Ramos (cell line): ENCODE data around the gene TMEM213.

ENCODE experiments used
- in situ Hi-C: fragments of 300-500 bp; cut with MboI; formaldehyde crosslinking; loops from one replicate; pipeline ENCODE4 v1.14.3; 2022; ENCODE audit warnings: low sequenced_read_pairs; ENCODE audit not compliant: unreplicated experiment

TMEM213 gene

GRCh38 chr7:138835087-138835486, 37.3 kb downstream of the TMEM213 start:
- in situ Hi-C loops: no loop called here

DNA sequence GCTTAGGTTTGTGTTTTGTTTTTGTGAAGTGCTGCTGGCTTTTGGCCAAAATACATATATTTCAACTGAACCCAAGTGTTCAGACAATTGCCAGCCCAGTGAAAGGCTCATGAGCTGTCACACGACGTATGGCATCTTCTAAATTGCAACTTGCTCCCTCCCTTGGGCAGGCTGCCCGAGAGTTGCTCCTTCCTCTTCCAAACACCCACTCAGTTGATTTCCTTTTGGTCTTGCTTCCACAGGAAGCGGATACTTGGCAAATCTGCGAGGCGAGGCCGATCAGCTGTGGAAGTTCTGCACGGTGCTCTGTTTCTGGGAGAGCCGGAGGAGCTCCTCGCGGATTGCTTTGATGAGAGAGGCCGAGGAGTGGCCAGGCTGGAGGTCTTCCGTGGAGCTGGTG, 39.8 kb downstream of the TMEM213 start:
- in situ Hi-C loops: no loop called here

- in situ Hi-C loops: no loop called here
Observed at GRCh38 chr7:138838166-138838565, 40.4 kb downstream of the TMEM213 start.

DNA sequence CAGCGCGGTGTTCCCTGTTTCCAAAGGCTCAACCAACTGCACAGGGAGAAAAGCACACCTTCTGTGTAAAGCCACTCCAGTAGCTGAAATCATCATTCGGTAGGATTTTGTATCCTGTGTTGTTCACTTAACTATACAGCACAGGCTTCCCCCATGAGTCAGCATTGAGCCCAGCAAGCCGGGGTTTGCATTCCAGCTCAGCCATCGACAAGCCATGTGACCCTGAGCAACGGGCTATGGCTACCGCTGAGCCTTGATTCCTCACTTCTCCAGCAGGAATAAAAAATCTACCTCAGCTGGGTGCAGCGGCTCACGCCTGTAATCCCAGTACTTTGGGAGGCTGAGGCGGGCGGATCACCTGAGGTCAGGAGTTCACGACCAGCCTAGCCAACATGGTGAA, 44.3 kb downstream of the TMEM213 start:
- in situ Hi-C loops: no loop called here

GRCh38 chr7:138843632-138844580, 46.1 kb downstream of the TMEM213 start:
- in situ Hi-C loops: no loop called here

DNA sequence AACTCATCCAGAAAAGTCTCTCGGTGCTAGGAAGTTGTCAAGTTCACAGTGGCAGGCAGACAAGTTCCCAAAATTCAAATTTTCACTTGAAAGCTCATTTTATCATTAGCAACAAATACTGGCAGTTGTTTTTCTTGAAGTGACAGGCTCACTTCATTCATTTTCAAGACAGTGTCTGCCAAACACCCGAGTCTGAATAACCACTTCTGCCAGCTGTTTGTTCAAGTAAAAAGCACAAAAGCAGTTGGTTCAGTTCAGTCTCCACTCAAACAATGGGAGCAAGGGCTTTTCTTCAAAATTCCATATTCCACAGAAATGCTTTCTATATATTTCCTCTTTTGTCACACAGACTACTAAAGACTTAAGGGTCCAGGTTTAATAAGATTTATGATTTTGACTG, 47.9 kb downstream of the TMEM213 start:
- in situ Hi-C loops: no loop called here

DNA sequence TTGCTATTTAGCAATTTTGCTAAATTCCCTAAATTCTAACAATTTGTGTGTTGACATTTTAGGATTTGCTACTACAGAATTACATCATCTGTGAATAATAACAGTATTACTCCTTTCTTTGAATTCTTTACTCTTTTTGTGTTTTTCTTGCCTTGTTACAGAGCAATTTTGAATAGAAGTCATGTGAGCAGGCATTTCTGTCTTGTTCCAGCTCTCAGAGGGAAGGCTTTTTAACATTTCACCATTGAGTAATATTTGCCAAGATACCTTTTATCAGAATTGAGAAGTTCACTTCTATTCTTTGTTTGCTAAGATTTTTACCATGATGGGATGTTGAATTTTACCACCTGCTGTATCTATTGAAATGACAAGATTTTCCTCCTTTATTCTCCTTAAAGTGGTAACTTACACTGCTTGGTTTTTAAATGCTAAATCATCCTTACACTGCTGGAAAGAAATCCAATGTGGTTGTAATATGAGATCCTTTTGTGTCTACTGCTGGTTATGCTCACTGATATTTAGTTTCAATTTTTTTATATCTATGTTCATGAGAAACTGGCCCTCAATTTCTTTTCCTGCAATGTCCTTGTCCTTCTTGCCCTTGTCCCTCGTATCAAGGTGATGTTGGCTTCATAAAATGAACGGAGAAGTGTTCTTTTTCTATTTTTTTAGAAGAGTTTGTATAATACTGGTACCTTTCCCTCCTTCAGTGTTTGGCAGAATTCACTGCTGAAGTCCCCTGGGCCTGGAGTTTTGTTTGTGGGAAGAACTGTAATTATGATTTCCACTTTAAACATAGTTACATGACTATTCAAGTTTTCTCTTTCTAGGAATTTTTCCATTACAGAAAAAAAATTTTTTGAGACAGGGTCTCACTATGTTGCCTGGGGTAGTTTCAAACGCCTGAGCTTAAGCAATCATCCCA, 50.5 kb downstream of the TMEM213 start:
- in situ Hi-C loops: no loop called here

- in situ Hi-C loops: no loop called here
Observed at GRCh38 chr7:138849701-138850100, 51.9 kb downstream of the TMEM213 start.

DNA sequence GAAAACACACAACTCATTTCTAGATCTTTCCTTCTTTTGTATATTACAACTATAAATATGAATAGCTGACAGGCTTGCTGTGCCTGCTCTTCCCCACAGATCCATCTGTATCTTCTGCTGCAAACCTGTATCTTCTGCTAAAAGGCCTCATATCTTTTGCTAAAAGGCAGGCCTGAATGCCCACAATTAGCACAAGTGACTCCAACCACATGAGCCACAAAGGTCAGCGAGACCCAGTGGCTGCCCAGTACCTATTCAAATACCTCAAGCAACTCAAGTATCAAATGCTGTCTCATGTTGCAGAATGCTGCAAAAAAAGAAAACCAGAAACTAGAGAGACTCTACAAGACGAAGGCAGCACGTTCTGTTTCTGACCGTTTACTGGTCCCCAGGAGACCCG, 54.7 kb downstream of the TMEM213 start:
- in situ Hi-C loops: no loop called here

GRCh38 chr7:138853448-138853847, 55.7 kb downstream of the TMEM213 start:
- in situ Hi-C loops: no loop called here

DNA sequence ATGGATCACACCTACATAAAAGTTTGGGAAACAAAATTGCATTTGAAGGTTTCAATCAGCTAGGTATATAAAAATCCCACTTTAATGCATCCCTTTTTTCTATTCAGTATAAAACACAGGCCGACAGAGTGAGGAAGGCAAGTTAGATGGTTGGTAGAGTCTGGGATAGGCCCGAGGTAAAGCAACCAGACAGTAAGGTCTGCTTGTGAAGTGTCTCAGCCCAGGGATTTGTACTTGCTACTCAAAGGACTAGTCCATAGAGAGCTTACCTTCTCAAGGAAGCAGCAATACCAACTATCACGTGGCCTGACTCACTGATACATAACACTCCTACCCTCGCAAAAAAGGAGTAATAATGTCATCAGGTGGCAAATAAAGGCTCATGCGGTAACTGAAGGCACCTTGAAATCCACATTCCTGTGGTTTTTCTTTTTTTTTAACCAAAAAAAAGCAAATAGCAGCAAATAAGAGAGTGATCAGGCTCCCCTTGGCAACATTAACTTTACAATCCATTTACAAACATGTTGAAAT, 56.4 kb downstream of the TMEM213 start:
- in situ Hi-C loops: no loop called here

DNA sequence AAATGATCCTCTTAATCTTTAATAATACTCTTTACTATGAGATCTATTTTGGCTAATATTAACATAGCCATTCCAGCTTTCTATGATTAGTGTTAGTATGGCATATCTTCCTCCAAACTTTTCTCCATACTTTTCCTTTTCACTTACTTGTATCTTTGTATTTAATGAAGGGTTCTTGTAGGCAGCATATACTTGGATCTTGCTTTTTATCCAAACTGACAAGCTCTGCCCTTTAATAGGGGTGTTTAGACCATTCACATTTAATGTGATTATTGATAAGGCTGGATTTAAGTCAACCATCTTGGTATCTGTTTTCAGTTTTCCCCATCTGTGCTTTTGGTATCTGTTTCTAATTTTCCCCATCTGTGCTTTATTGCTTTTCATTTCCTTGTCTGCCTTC, 59.9 kb downstream of the TMEM213 start:
- in situ Hi-C loops: no loop called here

DNA sequence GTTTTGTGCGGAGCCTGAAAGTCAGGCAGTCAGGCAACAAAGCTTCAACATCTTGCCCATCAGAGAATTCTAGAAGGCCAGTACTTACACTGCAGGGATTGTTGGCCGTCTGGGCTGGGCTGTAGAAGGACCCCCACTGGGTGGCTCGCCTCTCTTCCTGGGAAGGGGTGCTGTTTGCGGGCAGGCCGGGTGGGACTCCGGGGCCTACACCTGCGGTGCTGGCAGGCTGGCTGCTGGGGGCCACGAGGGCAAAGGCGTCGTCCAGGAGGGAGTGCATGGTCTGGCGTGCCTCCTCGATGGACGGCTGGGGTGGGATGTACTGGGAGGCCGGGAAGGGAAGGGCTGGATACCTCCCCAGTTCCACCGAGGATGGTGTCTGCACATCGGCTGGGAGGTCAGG, 63.3 kb downstream of the TMEM213 start:
- in situ Hi-C loops: no loop called here

DNA sequence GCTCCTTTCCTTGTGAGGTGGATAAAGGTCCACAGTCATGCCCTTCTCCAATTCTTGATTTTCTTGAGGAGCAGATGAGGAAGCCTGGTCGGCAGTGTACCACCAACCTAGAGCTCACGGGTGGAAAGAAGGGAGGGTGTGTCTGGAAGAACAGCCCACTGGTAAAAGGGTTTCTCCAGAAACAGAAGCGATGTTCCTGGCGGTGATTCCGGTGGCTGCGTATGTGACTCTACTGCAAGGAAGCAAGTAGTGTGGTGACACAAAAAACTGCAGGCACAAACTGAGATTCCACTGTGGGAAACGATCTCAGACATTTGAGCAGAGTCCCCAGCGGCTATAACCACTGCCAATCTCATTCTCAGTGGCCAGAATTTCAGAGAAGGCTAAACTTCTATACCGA, 66.1 kb downstream of the TMEM213 start:
- in situ Hi-C loops: no loop called here

DNA sequence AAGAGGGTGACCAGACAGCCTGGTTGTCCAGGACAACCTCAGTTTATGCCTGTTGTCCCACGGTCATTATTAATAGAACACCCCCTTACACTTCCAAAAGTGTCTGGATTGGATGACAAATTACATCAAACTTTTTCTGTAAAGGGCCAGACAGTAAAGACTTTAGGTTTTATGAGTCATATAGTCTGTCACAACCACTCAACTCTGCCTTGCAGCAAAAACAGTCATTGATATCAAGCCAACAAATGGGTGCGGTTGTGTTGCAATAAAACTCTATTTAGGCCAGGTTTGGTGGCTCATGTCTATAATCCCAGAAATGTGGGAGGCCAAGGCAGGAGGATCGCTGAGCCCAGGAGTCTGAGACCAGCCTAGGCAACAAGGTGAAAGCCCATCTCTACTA, 66.9 kb downstream of the TMEM213 start:
- in situ Hi-C loops: no loop called here

GRCh38 chr7:138865843-138866242, 68.0 kb downstream of the TMEM213 start:
- in situ Hi-C loops: no loop called here

GRCh38 chr7:138866353-138866752, 68.6 kb downstream of the TMEM213 start:
- in situ Hi-C loops: no loop called here

DNA sequence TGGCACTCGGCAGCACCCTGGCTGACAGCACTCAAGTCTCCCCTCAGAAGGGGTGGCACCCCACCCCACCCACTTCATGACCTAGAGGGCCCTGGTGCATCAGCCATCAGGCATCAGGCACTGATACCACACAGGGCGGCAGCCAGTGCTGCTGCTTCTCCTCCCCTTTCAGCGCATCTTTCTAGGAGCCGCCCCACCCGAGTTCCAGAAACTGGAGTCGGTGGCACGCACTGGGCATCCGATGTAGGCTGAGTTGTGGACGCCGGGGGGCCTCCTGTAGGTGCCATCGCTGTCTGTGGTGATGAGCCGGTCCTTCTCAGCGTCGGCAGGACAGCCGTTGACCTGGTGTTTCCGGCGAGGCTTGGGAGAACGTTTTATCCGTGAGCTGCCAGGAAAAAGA, 70.0 kb downstream of the TMEM213 start:
- in situ Hi-C loops: no loop called here

GRCh38 chr7:138868711-138869110, 70.9 kb downstream of the TMEM213 start:
- in situ Hi-C loops: no loop called here

DNA sequence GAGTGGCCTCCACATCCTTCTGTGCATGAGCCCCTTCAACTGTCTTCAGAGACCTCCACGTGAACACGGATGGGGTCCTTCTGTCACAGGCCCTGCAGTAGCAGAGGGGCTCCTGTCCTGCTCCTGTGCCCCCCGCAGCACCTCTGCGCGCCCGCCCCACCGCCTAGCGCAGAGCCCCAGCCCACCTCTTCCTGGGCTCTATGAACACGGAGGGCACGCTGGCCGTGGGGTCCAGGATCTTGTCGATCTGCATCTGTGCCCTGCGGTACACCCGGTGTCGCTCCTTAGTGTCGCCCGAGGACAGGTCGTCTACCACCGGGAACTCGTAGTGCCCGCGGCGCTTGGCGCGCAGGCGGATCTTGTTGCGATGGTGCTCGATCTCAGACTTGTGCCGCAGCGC, 71.6 kb downstream of the TMEM213 start:
- in situ Hi-C loops: no loop called here
